Coronary artery (tissue), 2 donors: ENCODE results near the gene PACSIN2.

ENCODE experiments used
- DNase-seq: peaks from one replicate; pipeline ENCODE4 v3.0.0-alpha.2; 2017; ENCODE audit warnings: low spot score
- H3K27ac ChIP-seq, 2 donors: fragments of 200-600 bp; sonication (generic); one replicate each; pipeline ENCODE4 v1.5.1; 2016 to 2019
- H3K4me3 ChIP-seq: fragments of 200-600 bp; sonication (generic); 2 replicates; pipeline ENCODE4 v1.5.1; 2016; ENCODE audit warnings: mild to moderate bottlenecking, moderate library complexity
- CTCF ChIP-seq: fragments of 200-600 bp; sonication (generic); IDR thresholded peaks from one replicate; pipeline ENCODE4 v1.5.1; 2019; ENCODE audit warnings: antibody characterized with exemption

PACSIN2 gene

GRCh38 chr22:42990131-42990838, 24.7 kb downstream of the PACSIN2 start:
- H3K4me3 ChIP-seq, result peak overlapping the region; percentile 8
- no peak for TF ChIP-seq CTCF
- peak overlapping the region; percentile 21 to 68 for H3K27ac ChIP-seq
- DNase-seq, result no peak

DNA sequence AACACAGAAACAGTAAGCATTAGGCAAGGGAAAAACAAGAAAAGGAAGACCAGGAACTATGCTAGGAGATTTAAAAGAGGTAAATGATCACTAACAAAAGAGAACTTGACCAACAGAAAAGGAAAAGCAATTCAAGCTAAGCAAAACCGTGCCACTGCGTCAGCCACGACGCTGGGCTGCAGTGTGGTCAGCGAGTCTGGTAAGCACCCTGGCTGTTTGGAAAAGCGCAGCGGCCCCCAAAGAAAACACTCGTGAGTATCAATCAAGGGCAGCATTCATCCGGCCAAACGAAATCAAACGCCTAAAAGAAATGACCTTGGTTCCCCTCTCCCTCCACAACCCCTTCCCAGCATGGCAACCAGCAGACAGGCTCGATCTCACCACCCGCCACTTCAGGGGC, 28.8 kb downstream of the PACSIN2 start:
- no peak overlapping the region for H3K27ac ChIP-seq
- no peak for DNase-seq
- no peak for TF ChIP-seq CTCF
- no peak overlapping the region for H3K4me3 ChIP-seq

DNA sequence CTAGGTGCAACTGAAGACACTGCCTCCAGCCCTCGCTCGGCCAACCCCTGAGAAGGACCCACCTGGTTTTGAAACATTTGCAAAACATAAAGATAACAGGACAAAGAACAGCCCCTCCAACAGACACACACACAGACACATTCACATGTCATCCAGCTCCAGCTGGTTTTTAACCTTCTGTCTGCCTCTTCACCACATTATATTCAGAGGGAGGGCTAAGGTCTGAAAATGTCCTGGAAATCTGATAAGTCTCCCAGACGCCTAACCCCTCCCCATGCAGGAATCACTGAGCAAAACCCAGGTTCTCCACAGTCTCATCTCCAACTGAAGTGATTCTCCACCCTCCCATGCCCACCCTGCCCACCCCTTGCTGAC, 29.4 kb downstream of the PACSIN2 start:
- Histone ChIP-seq H3K27ac (no peak overlapping the region), H3K4me3 (no peak overlapping the region)
- TF ChIP-seq CTCF, result no peak
- no peak for DNase-seq

DNA sequence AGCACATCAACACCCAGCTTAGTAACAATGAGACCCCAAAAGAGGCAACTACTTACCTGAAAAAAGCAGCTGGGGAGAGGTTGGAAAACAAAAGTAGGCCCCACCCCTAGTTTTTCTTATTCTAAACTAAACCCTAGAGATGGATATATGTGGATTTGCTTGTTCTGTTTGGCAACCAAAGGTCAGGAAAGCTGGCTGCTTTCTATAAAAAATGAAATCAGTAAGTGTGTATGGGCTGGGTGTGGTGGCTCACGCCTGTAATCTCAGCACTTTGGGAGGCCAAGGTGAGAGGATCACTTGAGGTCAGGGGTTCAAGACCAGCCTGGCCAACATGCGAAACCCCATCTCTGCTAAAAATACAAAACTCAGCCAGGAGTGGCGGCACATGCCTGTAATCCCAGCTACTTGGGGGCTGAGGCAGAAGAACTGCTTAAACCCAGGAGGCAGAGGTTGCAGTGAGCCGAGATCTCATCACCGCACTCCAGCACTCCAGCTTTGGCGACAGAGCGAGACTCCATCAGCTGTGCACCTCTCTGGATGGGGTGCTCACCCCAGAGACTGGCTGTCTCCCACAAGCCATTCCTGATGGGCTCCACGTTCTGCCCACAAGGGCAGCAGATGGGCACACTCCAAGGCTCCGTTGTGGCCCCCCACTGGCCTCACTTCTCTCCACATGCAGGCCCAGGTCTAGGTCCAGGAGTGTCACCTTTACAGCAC, 30.0 kb downstream of the PACSIN2 start:
- no peak for DNase-seq
- Histone ChIP-seq H3K27ac (no peak overlapping the region), H3K4me3 (no peak overlapping the region)
- no peak for TF ChIP-seq CTCF

DNA sequence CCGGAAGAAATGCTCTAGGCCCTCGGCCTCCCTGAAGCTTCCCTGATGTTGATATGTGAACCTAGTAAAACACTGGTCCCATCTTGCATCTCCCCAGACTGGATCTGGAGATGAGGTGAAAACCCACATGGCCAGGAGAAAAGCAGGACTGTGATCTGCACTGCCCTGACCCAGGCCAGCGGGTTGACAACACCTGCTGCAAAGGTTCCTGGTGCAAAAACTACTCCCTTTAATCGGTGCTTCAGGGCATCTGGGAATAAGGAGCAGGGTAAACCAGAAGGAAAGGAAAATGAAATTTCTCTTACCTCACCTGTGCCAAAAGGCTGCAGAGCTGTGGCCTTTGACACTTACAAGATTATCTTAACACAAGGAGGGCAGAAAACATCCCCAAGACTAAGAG, 30.6 kb downstream of the PACSIN2 start:
- no peak overlapping the region for H3K27ac ChIP-seq
- no peak for DNase-seq
- no peak for TF ChIP-seq CTCF

DNA sequence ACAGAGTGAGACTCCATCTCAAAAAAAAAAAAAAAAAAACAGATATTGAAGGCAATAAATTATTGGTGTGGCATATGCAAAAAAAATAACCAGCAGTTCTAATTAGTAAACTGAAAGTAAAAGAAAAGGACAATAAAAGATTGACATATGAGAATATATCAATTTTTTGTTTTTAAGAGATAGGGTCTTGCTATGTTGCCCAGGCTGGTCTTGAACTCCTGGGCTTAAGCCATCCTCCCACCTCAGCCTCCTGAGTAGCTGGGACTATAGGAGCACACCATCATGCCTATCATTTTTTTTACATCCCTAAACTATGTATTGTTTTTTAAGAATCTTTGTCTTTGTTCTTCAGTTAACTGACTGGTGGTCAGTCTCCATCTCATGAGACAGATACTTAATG, 31.5 kb downstream of the PACSIN2 start:
- no peak for DNase-seq
- TF ChIP-seq CTCF, result no peak
- H3K4me3 ChIP-seq, result no peak overlapping the region
- H3K27ac ChIP-seq, result no peak overlapping the region

More for the DNA sequence above, 30.6 kb downstream of the PACSIN2 start:
- no peak overlapping the region for H3K4me3 ChIP-seq

DNA sequence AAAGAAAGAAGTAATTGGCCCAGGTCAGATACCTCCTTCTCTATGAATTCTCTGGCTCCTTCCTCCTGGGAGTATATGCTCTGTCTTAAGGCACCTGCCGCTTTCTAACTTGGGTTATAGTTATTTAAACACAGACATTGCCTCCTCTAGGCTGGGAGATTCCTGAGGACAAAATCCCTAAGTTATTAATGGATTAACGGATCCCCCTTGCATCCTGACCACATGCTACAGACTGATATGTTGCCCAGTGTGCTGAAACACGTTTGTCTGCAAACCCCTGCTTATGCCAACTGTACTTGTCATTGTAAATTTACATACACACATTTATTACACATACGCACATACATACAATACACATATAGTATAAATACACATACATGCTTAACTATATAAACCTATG, 35.3 kb downstream of the PACSIN2 start:
- TF ChIP-seq CTCF, result no peak
- H3K27ac ChIP-seq, result no peak overlapping the region
- no peak overlapping the region for H3K4me3 ChIP-seq
- no peak for DNase-seq
